ENCODE data around the gene IER5L.

The IER5L gene

GRCh38 chr9:129150122-129150521 lies 27.9 kb downstream of the IER5L start:
- DNase-seq (ENCODE audit: low read depth): no peak
- no peak overlapping the region for H3K4me3 ChIP-seq (ENCODE audit: low read depth, low read length)
- TF ChIP-seq POLR2A (IDR thresholded peaks at IDR 0.05; ENCODE audit: extremely low read depth, insufficient read length) (no peak), MAX (IDR thresholded peaks at IDR 0.05; ENCODE audit: low read depth, low read length) (no peak), MYC (IDR thresholded peaks at IDR 0.05; ENCODE audit: low read depth, low read length) (no peak), CTCF (IDR thresholded peaks at IDR 0.05; ENCODE audit: low read depth, low read length) (no peak)

DNA sequence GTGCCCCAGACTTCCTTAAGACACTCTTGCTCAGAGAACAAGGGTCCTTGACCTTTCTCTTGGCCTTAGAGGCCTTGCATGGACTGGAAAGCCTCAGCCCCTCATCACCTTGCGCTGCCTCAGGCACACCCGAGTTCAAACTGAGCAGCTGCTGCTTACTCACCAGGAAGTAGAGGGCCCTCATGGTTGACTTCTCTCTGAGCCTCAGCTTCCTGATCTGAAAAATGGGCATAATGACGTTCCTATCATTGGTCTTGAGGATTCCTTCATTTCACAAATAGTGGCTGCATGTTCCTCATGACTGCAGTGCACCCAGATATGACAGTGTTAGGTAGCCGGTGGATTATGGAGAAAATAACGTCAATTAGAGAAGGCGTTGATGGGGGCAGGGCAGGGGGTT lies 28.6 kb downstream of the IER5L start:
- no peak overlapping the region for H3K4me3 ChIP-seq (ENCODE audit: low read depth, low read length)
- no peak for TF ChIP-seq POLR2A (IDR thresholded peaks at IDR 0.05; ENCODE audit: extremely low read depth, insufficient read length)
- no peak for TF ChIP-seq MYC (IDR thresholded peaks at IDR 0.05; ENCODE audit: low read depth, low read length)
- TF ChIP-seq MAX (IDR thresholded peaks at IDR 0.05; ENCODE audit: low read depth, low read length): no peak
- no peak for TF ChIP-seq CTCF (IDR thresholded peaks at IDR 0.05; ENCODE audit: low read depth, low read length)
- DNase-seq (ENCODE audit: low read depth): no peak

DNA sequence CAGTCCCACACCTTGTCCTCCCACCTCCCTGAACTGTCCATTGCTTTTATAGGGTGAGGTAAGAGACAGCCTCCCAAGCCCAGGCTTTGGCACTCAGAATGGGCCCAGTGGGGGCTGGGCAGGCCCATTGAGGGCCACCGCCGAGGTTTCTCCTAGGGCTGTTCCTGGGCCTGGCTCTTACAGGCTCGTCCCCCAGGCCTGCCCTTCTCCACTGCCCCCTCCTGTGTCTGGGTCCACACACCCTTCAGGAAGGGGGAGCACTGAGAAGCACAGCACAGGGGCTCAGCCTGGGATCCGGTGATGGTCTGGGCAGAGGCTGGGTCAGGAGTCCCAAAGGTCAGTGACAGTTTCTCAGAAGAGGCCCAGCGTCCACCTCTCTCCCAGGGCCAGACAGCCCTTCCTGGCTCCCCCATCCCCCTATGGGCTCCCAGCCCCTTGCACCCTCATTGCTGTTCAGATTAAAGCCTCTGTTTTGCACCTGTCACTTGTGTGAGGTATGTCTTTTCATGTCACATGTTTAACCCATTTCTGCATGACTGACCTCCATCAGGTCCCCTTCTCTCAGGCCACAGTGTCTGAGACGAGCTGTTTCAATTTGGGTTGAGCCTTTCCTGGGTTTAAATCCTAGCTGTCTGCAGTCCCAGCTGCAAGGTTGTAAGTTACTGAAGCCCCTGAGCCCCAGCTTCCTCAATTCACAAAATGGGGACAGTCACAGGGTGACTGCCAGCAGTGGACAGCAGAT lies 29.4 kb downstream of the IER5L start:
- no peak for TF ChIP-seq MYC (IDR thresholded peaks at IDR 0.05; ENCODE audit: low read depth, low read length)
- TF ChIP-seq CTCF (IDR thresholded peaks at IDR 0.05; ENCODE audit: low read depth, low read length): no peak
- no peak for TF ChIP-seq MAX (IDR thresholded peaks at IDR 0.05; ENCODE audit: low read depth, low read length)
- TF ChIP-seq POLR2A (IDR thresholded peaks at IDR 0.05; ENCODE audit: extremely low read depth, insufficient read length): no peak
- H3K4me3 ChIP-seq (ENCODE audit: low read depth, low read length): no peak overlapping the region
- no peak for DNase-seq (ENCODE audit: low read depth)

GRCh38 chr9:129146441-129146941 lies 31.6 kb downstream of the IER5L start:
- H3K4me3 ChIP-seq (ENCODE audit: low read depth, low read length): no peak overlapping the region
- DNase-seq (ENCODE audit: low read depth): no peak
- TF ChIP-seq MAX (IDR thresholded peaks at IDR 0.05; ENCODE audit: low read depth, low read length) (no peak), CTCF (IDR thresholded peaks at IDR 0.05; ENCODE audit: low read depth, low read length) (no peak), MYC (IDR thresholded peaks at IDR 0.05; ENCODE audit: low read depth, low read length) (no peak), POLR2A (IDR thresholded peaks at IDR 0.05; ENCODE audit: extremely low read depth, insufficient read length) (no peak)

GRCh38 chr9:129145841-129146292 lies 32.2 kb downstream of the IER5L start:
- DNase-seq (ENCODE audit: low read depth): no peak
- no peak for TF ChIP-seq CTCF (IDR thresholded peaks at IDR 0.05; ENCODE audit: low read depth, low read length)
- TF ChIP-seq MAX (IDR thresholded peaks at IDR 0.05; ENCODE audit: low read depth, low read length): no peak
- no peak for TF ChIP-seq MYC (IDR thresholded peaks at IDR 0.05; ENCODE audit: low read depth, low read length)
- TF ChIP-seq POLR2A (IDR thresholded peaks at IDR 0.05; ENCODE audit: extremely low read depth, insufficient read length): no peak
- H3K4me3 ChIP-seq (ENCODE audit: low read depth, low read length): no peak overlapping the region
